Activated CD8-positive, alpha-beta T cell treated with anti-CD3 and anti-CD28 coated beads for 36 hours (primary cell): ENCODE measurements around the gene IL23R. TPM values are rescaled to one million over a fixed set of nuclear protein-coding genes. Genes with fewer than 3 reads are reported as not detected.

Source experiments
- ATAC-seq: fragments of 200-7000 bp; cut with Tn5 transposase; one replicate; pipeline ENCODE4 v1.10.0; 2021; ENCODE audit warnings: mild to moderate bottlenecking, moderate library complexity
- CTCF ChIA-PET: fragments of 350-600 bp; sonication (Branson Sonifier 250); formaldehyde crosslinking; loops from one replicate; lab custom pipeline; 2021; ENCODE audit warnings: antibody characterized with exemption; lab: Charles Lee
- POLR2A ChIA-PET: fragments of 350-600 bp; sonication (Branson Sonifier 250); formaldehyde crosslinking; loops from one replicate; lab custom pipeline; 2021; ENCODE audit warnings: antibody characterized with exemption; lab: Charles Lee
- DNase-seq: peaks from one replicate; pipeline ENCODE4 v3.0.0-alpha.2; 2020
- H3K27ac Mint-ChIP-seq: one replicate; pipeline ENCODE4 v1.8.0; 2021; ENCODE audit warnings: mild to moderate bottlenecking, mixed read lengths
- H3K27me3 Mint-ChIP-seq: one replicate; pipeline ENCODE4 v1.8.0; 2021; ENCODE audit warnings: mixed read lengths
- H3K36me3 Mint-ChIP-seq: one replicate; pipeline ENCODE4 v1.8.0; 2021; ENCODE audit warnings: low read depth, mixed read lengths
- H3K4me1 Mint-ChIP-seq: one replicate; pipeline ENCODE4 v1.8.0; 2021; ENCODE audit warnings: low read depth, mixed read lengths
- H3K4me3 Mint-ChIP-seq: one replicate; pipeline ENCODE4 v1.8.0; 2021; ENCODE audit warnings: mild to moderate bottlenecking, moderate library complexity, mixed read lengths
- H3K9me3 Mint-ChIP-seq: one replicate; pipeline ENCODE4 v1.8.0; 2021; ENCODE audit warnings: mixed read lengths
- CTCF ChIP-seq: fragments of 200-600 bp; IDR thresholded peaks from one replicate; pipeline ENCODE4 v1.8.0; 2022; ENCODE audit warnings: antibody characterized with exemption, mild to moderate bottlenecking
- intact Hi-C: fragments of 100-400 bp; cut with micrococcal nuclease; formaldehyde crosslinking; loops from one replicate; pipeline ENCODE4 v1.10.0; 2022
- total RNA-seq, 2 experiments: library from RNA; stranded (reverse); gene quantifications; one replicate each; pipeline ENCODE4 v1.2.3, GENCODE V29; 2021

Gene IL23R, protein sequence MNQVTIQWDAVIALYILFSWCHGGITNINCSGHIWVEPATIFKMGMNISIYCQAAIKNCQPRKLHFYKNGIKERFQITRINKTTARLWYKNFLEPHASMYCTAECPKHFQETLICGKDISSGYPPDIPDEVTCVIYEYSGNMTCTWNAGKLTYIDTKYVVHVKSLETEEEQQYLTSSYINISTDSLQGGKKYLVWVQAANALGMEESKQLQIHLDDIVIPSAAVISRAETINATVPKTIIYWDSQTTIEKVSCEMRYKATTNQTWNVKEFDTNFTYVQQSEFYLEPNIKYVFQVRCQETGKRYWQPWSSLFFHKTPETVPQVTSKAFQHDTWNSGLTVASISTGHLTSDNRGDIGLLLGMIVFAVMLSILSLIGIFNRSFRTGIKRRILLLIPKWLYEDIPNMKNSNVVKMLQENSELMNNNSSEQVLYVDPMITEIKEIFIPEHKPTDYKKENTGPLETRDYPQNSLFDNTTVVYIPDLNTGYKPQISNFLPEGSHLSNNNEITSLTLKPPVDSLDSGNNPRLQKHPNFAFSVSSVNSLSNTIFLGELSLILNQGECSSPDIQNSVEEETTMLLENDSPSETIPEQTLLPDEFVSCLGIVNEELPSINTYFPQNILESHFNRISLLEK
- total RNA-seq = 1 to 10 TPM; 1.0 to 1.2 TPM

DNA sequence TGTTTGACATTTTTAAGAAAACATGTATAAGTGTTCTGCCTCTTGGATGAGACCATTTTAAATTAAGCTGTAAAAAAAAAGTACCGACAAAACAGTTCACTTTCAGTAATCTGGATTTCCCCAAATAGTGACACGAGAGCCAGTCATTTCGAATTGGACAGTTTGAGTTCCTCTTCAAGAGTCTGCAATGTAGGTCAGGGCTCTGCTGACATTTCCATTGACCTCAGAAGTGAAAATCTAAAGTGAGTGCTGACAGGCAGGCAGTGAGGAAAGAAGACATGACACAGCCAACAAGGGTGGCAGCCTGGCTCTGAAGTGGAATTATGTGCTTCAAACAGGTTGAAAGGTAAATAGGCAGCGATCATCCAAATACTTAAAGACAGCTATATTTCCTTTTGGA is at the start of gene IL23R:
TSS of gene IL23R (plus strand) at position 259 of the 400 bp plus-strand sequence. CDS start 1,667 bp downstream, outside the sequence.
- no peaks in the 10 kb centered on the region for H3K36me3 Mint-ChIP-seq
- peaks cover 4% of the 10 kb centered on the region for H3K27me3 Mint-ChIP-seq
- peaks cover 43% of the 10 kb centered on the region for H3K4me1 Mint-ChIP-seq
- ChIA-PET POLR2A (interaction anchor here (0.8 to 1.0 kb wide), 3 partner anchors 9 to 24 kb away, joined by 3 to 5 read pairs (median 3); no protein-coding TSS in a partner anchor), CTCF (interaction anchor here (0.7 to 6.7 kb wide), 6 partner anchors 17 to 47 kb away, joined by 3 to 70 read pairs (median 5); no protein-coding TSS in a partner anchor)
- TF ChIP-seq CTCF = no peak
- DNase-seq (peak; percentile 73), ATAC-seq (peak; percentile 74)
- peaks cover 4% of the 10 kb centered on the region for H3K9me3 Mint-ChIP-seq
- H3K4me3 Mint-ChIP-seq = peak within 1 kb of the TSS; percentile 52
- peak within 1 kb of the TSS; percentile 53 for H3K27ac Mint-ChIP-seq
- intact Hi-C loops = no loop called here

DNA sequence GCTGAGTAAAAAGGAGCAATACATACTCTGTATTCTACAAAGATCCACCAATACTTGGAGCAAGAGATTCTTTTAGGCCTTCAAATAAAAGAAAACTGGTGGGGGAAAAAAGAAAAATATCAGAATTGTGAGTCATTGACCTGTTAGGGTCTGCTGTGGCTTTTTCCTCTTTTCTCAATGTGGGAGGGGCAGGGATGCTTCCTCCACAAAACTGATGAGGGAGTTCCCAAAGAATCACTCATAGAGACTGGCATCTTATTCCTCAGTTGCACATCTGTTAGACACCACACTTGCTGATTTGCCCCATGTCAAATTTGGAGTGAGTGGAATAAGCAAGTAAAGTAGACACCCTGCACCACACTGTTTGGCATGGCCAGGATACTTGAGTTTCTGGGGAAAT is 48.1 kb upstream of the IL23R start:
- intact Hi-C loops = no loop called here
- DNase-seq (no peak), ATAC-seq (no peak)
- TF ChIP-seq CTCF = no peak
- no peaks in the 10 kb centered on the region for H3K9me3 Mint-ChIP-seq
- H3K27ac Mint-ChIP-seq = no peak overlapping the region
- H3K27me3 Mint-ChIP-seq = no peaks in the 10 kb centered on the region
- H3K36me3 Mint-ChIP-seq = no peaks in the 10 kb centered on the region
- POLR2A ChIA-PET = no interaction called here
- H3K4me3 Mint-ChIP-seq = no peak overlapping the region
- H3K4me1 Mint-ChIP-seq = peaks cover 7% of the 10 kb centered on the region
- CTCF ChIA-PET = no interaction called here

DNA sequence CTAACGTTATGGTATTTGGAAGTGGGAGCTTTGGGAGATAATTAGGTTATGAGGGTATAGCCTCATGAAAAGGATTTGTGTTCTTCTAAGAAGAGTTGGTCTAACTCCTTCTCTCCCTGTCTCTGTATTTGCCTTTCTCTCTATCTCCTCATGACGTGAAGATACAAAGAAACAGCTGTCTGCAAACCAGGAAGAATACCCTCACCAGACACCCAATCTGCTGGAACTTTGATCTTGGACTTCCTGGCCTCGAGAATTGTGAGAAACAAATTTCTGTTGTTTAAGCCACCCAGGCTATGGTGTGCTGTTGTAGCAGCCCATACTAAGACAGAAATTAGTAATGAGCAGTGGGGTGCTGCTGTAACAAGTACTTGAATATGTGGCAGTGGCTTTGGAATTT is 47.6 kb upstream of the IL23R start:
- Mint-ChIP-seq H3K27ac (no peak overlapping the region), H3K36me3 (no peaks in the 10 kb centered on the region), H3K27me3 (no peaks in the 10 kb centered on the region), H3K9me3 (no peaks in the 10 kb centered on the region), H3K4me3 (no peak overlapping the region), H3K4me1 (peaks cover 7% of the 10 kb centered on the region)
- TF ChIP-seq CTCF = no peak
- ATAC-seq = no peak
- intact Hi-C loops = no loop called here
- ChIA-PET POLR2A (no interaction called here), CTCF (no interaction called here)
- no peak for DNase-seq

GRCh38 chr1:67120855-67121619 is 45.2 kb upstream of the IL23R start:
- DNase-seq = no peak
- no peak for TF ChIP-seq CTCF
- no peak overlapping the region for H3K4me3 Mint-ChIP-seq
- POLR2A ChIA-PET = no interaction called here
- no peaks in the 10 kb centered on the region for H3K36me3 Mint-ChIP-seq
- H3K4me1 Mint-ChIP-seq = peaks cover 7% of the 10 kb centered on the region
- no peaks in the 10 kb centered on the region for H3K9me3 Mint-ChIP-seq
- no peaks in the 10 kb centered on the region for H3K27me3 Mint-ChIP-seq
- CTCF ChIA-PET = no interaction called here
- ATAC-seq = no peak
- intact Hi-C loops = no loop called here
- H3K27ac Mint-ChIP-seq = no peak overlapping the region
